CD4-positive, alpha-beta T cell treated with Interleukin-15 for 4 hours (primary cell): ENCODE data around the gene USH1C.

Experiments used
- DNase-seq: peaks from one replicate; pipeline ENCODE4 v3.0.0-alpha.2; 2020; ENCODE audit warnings: low spot score

USH1C gene

GRCh38 chr11:17544181-17544622 lies at the start of gene USH1C:
USH1C (minus strand) TSS chr11:17544416; CDS start chr11:17544307, 109 bp downstream.
- DNase-seq = no peak

DNA sequence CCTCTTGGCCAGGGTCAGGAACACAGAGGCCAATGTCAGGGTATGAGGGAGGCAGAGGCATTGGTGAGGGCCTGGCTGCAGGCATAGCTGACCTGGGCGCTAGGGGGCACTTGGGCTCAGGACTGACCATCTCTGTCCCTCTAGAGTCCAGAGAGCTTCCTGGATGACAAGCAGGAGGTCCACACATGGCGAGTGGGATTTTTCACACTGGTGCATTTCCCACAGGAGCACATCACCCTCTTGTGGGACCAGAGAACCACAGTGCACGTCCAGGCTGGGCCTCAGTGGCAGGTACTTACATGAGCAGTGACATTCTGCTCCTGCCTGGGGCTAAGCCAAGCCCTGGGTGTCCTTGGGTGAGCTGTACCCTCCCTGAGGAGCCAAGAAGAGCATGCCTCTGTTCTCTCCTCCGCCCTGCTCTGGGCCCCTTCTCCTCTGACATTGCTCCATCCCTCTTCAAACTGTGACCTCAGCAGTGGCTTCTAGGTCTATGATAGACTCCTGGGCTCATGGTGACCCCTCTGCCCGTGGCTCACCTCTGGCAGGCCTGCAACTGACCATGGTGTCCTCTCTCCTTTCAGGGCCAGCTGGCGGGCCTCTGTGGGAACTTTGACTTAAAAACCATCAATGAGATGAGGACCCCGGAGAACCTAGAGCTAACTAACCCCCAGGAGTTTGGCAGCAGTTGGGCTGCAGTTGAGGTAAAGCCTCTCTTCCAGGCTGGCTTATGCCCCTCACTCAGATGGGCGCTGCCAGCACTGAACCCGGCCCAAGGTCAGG lies 49.4 kb upstream of the USH1C start:
- no peak for DNase-seq

GRCh38 chr11:17591293-17591692 lies 47.1 kb upstream of the USH1C start:
- no peak for DNase-seq

DNA sequence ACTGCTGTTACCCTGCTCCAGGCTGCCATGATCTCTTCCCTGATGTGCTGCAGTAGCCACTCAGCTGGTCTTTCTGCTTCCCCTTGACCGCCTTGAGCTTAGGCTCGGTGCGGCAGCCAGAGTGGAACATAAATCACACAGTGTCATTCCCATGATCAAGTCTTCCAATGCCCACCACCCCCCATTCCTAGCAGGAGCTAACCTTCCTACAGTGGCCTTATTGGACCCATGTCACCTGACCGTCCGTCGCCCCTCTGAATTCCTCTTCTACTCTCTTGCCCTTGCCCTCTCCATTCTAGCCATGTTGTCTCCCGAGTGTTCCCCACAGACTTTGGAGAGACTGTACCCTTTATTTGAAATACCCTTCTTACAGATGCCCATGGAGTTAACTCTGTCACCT lies 46.2 kb upstream of the USH1C start:
- no peak for DNase-seq

- no peak for DNase-seq
Measured at GRCh38 chr11:17588721-17589120, 44.5 kb upstream of the USH1C start.

DNA sequence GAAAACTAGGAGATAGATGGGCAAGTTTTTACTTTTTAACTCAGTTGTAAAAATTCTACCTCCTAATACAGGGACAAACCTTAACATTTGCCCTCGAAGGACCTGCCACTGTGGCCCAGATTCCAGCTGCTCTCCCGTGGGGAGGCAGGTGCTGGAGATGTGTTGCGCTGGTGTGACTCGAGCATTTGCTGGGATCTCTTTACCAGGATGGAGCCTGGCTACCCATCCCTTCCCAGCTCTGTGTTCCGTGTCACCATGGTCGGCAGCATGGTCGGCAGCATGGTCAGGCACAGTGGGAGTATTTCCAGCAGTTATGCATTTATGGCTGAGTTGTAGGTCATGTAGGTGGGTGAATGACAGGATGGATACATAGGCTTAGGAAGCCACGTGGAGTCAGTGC lies 44.0 kb upstream of the USH1C start:
- DNase-seq = no peak

DNA sequence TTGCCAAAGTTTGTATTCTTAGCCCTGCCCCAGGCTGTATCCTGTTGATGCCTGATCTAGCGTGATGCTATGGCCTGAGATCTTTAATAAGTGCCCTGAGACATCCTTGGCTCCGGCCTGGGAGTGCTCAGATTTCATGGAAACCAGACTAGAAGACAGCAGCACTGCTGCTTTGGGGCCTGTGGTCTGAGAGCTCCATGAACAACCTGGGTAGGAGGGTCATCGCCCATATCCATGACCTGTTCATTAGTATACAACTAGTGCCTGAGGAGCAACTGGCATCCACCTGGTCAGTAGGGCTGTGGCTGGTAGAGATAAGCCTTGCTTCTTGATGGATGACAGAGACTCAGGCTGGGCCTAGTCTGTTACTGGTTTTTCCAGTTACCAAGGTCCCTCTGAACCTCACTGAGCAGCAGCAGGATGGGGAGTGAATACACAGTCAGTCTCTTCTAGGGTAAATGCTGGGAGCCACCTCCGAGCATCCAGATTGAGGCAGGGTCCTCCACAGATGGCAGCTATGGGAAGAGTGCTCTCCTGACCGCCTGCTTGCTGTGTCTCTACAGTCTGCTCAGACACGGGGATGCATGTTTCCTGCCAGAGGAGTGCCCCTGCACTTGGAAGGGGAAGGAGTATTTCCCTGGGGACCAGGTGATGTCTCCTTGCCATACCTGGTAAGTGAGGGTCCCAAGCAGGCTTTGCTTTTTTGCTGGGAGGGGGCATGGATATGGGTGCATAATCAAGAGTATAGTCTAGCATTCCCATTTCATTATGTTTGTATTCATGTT lies 41.9 kb upstream of the USH1C start:
- no peak for DNase-seq

- no peak for DNase-seq
Measured at GRCh38 chr11:17581732-17582053, 37.5 kb upstream of the USH1C start.

DNA sequence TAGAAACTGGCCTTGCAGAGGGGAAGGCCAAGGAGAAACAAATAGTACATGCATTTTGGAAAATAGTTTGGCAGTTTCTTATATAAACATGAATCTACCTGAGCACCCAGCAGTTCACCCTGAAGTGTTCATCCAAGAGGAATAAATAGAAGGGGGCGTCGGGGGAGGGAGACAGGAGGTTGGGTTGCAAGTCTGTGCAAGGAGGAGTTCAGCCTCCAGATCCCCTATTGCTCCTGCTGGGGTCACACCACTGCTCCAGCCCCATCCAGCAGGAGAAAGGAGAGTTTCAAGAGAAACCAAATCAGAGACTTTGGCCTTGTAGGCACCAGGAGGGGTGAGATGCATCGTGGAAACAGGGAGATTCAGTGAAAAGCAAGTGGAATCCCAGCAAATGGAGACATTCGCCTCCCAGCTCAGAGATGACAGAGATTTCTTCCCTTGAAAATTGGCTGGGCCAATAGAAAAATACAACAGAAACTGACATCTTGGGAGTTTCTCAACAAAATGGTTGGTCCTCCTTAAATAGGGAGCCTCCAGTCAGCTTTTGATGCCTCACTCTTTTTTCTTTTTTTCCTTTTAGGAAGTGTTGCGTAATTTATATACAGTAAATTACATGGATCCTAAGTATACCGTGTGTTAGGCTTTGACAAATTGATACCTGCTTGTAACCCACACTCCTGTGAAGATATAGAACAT lies 37.0 kb upstream of the USH1C start:
- no peak for DNase-seq

- DNase-seq = no peak
Measured at GRCh38 chr11:17580271-17580670, 36.1 kb upstream of the USH1C start.

- DNase-seq = no peak
Measured at GRCh38 chr11:17579451-17579850, 35.2 kb upstream of the USH1C start.

DNA sequence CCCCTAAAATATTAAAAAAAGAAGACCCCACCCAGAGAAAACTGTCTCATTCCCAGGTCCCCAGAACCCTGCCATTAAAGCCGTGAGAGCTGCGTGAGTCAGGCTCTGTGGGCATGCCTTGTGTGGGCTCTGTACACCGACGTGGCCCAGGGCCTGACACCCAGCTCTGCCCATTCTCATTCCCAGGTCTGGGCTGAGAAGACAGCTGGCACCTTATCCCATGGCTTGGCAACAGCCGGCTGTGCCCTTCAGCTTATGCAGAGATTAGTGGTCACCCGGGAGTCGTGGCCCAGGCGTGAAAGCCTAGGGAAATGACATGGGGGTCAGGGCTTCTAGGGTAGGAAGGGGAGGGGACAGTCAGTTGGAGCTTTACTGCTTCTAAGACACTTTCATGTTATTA lies 34.7 kb upstream of the USH1C start:
- no peak for DNase-seq

DNA sequence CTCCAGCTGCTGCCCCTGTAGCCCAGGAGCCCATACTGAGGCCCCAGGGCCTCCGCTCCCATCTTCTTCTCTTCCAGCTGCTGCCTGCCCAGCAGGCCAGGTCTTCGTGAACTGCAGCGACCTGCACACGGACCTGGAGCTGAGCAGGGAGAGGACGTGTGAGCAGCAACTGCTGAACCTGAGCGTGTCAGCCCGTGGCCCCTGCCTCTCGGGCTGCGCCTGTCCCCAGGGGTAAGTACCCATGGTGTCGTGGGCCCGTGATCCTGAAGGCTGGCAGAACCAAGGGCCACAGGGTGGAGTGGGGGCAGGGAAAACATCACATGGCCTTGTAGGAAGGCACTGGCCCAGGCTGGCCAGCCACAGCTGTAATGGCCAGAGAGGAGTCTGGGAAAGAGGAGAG lies 34.1 kb upstream of the USH1C start:
- DNase-seq = no peak

GRCh38 chr11:17575431-17576425 lies 31.5 kb upstream of the USH1C start:
- no peak for DNase-seq

DNA sequence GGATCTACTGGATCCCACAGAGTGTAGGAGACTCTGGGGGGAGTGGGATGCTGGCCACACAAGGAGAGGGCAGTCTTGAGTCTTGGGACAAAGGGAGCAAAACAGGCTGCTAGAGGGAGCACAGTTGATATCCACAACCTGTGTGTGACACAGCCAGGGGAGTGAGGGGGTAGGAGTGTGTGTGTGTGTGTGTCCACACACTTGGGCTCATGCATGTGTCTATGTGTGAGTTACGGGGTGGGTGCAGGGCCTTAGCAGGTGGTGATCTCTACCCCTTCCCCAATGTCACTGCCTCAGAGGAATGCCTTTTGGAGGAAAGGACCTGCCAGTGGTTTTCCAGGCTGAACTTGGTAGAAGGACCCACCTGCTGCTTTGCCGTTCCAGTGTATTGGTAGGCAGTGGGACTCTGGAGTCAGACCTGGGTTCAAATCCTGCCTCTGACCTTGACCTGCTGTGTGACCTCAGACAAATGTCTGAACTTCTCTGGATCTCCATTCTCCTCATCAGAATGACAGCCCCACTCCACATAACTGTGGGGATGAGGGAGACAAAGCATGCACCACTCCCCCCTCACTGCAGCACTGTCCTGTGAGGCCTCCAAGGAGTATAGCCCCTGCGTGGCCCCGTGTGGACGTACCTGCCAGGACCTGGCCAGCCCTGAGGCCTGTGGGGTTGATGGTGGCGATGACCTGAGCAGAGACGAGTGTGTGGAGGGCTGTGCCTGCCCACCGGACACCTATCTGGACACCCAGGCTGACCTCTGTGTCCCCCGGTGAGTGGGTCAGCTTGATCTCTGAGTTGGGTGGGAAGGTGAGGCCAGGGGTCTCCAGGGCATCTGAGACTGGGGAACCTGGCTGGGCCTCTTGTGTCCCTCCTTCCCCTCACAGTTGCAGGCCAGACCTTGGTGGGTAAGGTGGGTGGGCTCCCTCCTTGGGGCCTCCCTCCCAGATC lies 30.2 kb upstream of the USH1C start:
- no peak for DNase-seq

DNA sequence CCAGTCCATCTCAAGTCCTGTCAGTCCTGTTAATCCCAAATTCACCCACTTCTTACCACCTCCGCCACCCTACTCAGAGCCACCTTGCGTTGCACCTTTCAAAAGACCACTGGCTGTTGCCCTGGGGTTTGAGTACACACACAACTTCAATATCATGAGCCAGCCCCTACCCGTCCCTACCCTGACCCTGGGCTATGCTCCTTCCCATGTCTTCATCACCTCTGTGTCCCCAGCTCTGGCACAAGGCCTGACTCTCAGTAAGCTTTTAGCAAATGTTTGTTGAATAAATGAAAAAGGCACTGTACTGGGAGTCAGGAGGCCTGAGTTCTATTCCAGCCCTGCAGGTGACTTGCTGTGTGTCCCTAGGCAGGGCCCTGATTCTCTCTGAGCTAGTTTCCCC lies 29.3 kb upstream of the USH1C start:
- no peak for DNase-seq

GRCh38 chr11:17572791-17573460 lies 28.7 kb upstream of the USH1C start:
- no peak for DNase-seq

DNA sequence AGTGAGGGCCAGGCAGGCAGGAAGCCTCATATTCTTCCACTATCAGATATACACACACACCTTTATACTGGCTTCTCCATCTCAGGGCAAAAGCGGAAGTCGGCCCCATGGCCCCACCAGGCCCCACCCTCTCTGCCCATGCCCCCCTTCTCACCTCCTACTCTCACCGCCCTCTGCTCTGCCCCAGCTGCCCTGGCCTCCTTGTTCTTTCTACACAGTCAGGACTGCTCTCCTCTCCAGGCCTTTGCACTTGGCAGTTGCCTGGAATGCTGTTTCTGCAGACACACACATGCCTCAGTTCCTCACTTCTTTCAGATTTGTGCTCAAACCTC lies 28.1 kb upstream of the USH1C start:
- DNase-seq = no peak

- no peak for DNase-seq
Measured at GRCh38 chr11:17571431-17572358, 27.5 kb upstream of the USH1C start.
